Bronchial epithelial cell (primary cell): ENCODE results near the gene CFAP410. TPM values are rescaled to one million over a fixed set of nuclear protein-coding genes. Genes with fewer than 3 reads are reported as not detected.

Experiments
- DNase-seq: peaks from one replicate; pipeline ENCODE4 v3.0.0-alpha.2; 2010; ENCODE audit warnings: low read depth
- FAIRE-seq: peaks from 2 replicates; lab custom pipeline; 2011; peaks lifted over from hg19 to GRCh38; lab: Jason Lieb, UNC
- H3K27me3 ChIP-seq: 2 replicates; pipeline ENCODE4 v1.5.1; 2011; ENCODE audit warnings: low read length; ENCODE audit not compliant: control insufficient read depth, insufficient read depth
- H3K36me3 ChIP-seq: 2 replicates; pipeline ENCODE4 v1.5.1; 2011; ENCODE audit warnings: low read length; ENCODE audit not compliant: control insufficient read depth, insufficient read depth
- H3K4me3 ChIP-seq: 2 replicates; pipeline ENCODE4 v1.5.1; 2011; ENCODE audit warnings: mild to moderate bottlenecking, low read depth, low read length, control low read depth
- CTCF ChIP-seq: IDR thresholded peaks from 2 replicates; pipeline ENCODE4 v1.5.1; 2011; ENCODE audit warnings: mild to moderate bottlenecking, moderate library complexity, low read length, control low read depth, inconsistent platforms; ENCODE audit not compliant: insufficient read depth, severe bottlenecking
- total RNA-seq: library from RNA; depleted of rRNA; stranded (reverse); fragments of >200 nt; gene quantifications from 2 replicates; pipeline ENCODE4 v1.2.1, GENCODE V29; 2014

Gene CFAP410
- total RNA-seq, 1 donor from 2014 or later = 6.1 TPM

DNA sequence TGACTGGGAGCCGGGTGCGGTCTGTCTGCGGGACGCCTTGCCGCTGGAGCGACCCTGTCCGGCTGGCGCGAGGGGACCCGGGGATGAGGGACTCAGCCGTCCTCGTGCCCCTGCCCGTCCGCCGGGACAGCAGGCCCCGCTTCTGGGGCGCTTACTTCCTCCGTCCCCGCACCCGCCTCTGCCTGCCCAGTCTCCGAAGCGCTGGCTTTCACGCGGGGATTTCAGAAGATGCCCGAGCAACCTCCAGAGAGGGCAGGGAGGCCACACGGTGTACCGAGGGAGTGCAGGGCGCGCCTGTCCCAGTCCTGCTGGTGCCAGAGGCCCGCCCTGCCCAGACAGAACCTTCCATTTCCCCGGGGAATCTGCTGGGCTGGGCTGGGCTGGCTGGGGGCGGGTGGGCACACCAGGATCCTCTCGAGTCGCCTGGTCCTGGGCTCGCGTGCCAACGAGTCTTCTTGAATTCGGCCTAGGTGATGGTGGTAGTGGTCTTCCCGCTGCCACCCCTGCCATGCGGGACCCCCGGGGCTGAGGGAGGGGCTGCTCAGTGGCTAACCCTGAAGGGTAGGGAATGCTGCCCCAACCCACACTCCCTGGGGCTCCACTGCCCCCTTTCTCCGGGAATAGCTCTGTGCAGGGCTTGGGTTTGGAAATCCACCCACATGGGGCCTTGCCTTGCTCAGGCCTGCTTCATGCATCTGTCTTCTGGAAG, 11.7 kb upstream of the CFAP410 start:
- DNase-seq = no peak
- Histone ChIP-seq H3K27me3 (peaks cover 14% of the 10 kb centered on the region), H3K36me3 (no peaks in the 10 kb centered on the region), H3K4me3 (no peak overlapping the region)
- TF ChIP-seq CTCF = no peak
- FAIRE-seq = no peak

DNA sequence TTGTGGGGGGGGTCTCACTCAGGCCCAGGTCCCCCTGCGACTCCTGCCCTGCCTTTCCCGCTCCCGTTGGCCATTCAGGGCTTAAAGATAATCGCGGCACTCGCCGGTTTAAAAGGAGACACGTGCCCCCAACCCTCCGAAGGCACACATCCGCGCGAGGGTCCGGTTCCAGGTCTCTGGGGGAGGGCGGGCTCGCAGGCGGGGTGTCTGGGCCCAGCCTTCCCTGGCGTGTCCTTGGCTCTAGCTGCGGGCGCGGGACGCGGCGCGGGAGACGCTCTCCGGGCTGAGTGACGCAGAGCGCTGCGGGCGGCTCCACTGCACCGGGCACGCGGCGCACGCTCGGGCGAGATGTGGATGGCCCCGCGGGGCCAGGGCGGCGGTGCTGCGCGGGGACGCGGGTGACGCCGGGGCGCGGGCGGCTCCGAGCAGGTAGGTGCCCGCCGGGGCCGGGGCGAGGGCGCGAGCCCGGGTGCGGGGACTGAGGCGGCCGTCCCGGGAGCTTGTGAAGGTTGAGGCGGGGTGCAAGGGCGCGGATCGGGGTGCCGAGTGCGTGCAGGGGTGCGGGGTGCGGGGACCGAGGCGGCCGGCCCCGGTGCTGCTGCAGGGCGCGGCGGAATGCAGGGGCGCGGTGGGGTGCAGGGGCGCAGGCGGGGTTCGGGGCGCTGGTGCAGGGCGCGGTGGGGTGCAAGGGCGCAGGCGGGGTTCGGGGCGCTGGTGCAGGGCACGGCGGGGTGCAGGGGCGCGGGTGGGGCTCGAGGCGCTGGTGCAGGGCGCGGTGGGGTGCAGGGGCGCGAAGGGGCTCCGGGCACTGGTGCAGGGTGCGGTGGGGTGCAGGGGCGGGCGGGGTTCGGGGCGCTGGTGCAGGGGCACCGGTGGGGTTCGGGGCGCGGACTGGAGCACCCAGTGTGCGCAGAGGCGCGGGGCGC, 10.9 kb upstream of the CFAP410 start:
- Histone ChIP-seq H3K27me3 (peaks cover 14% of the 10 kb centered on the region), H3K4me3 (no peak overlapping the region), H3K36me3 (no peaks in the 10 kb centered on the region)
- DNase-seq (no peak), FAIRE-seq (no peak)
- TF ChIP-seq CTCF = no peak

GRCh38 chr21:44349416-44349846, 10.2 kb upstream of the CFAP410 start:
- H3K27me3 ChIP-seq = peaks cover 14% of the 10 kb centered on the region
- H3K4me3 ChIP-seq = no peak overlapping the region
- FAIRE-seq = no peak

DNA sequence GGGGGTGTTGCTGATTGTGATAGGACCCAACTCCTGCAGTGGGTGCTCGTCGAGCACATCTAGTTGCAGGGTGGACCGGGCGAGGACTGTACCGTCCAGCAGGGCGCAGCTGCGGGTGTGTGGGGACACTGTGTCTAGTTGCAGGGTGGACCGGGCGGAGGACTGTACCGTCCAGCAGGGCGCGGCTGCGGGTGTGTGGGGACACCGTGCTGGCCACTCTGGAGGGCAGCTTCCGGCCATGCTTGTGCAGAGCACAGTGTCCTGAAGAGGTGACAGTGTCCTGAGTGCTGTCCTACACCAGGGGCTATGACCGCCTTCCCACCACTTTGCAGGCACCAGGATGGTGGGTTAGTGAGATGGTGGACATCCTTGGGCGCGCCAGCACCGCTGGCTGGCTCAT, 9.7 kb upstream of the CFAP410 start:
- no peak for DNase-seq
- no peak for TF ChIP-seq CTCF
- no peak for FAIRE-seq
- H3K27me3 ChIP-seq = peaks cover 14% of the 10 kb centered on the region
- no peak overlapping the region for H3K4me3 ChIP-seq
- H3K36me3 ChIP-seq = no peaks in the 10 kb centered on the region

More at GRCh38 chr21:44349416-44349846, 10.2 kb upstream of the CFAP410 start:
- no peak for TF ChIP-seq CTCF
- H3K36me3 ChIP-seq = no peaks in the 10 kb centered on the region
- DNase-seq = no peak

DNA sequence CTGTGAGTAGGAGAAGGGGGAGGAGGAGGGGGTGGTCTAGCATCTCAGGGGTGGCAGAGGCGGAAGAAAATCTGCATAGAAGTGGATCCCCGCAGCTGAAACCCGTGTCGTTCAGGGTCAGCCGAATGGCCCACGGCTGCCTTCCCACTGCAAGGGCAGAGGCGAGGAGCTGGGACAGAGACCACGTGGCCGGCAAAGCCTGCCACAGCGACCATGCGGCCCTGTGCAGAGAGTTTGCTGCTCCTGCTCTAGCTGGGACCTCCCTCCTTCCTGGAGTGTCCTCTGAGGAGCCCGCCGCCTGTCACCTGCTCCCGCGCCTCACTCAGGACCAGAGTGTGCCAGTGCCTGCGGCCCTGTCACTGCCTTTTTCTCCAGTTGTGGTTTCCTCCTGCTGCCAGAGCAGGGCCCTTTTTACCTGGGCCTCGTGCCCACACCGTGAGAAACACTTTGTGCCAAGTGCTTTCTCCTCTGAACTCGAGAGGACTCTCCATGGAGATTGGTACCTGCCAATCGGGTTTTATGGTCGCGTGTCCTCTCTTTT, 8.8 kb upstream of the CFAP410 start:
- no peak for TF ChIP-seq CTCF
- no peak overlapping the region for H3K4me3 ChIP-seq
- H3K36me3 ChIP-seq = no peaks in the 10 kb centered on the region
- FAIRE-seq (no peak), DNase-seq (no peak)
- peaks cover 14% of the 10 kb centered on the region for H3K27me3 ChIP-seq
